HepG2 (cell line): ENCODE measurements around the gene ZNF574. TPM values are rescaled to one million over a fixed set of nuclear protein-coding genes. Genes with fewer than 3 reads are reported as not detected.

Experiments used
- ATRX ChIP-seq: sonication (generic); formaldehyde crosslinking; IDR thresholded peaks from 2 replicates; pipeline ENCODE4 v1.4.0; 2020; ENCODE audit warnings: missing genetic modification reagents, borderline replicate concordance
- FOXO4 ChIP-seq: sonication (generic); formaldehyde crosslinking; conservative IDR thresholded peaks from 2 replicates; pipeline ENCODE4 v1.8.1; 2023; ENCODE audit warnings: missing genetic modification reagents
- HOXD1 ChIP-seq: sonication (generic); formaldehyde crosslinking; IDR thresholded peaks from 2 replicates; pipeline ENCODE4 v1.5.0; 2020; ENCODE audit warnings: missing genetic modification reagents
- LBX2 ChIP-seq: sonication (generic); formaldehyde crosslinking; IDR thresholded peaks from 2 replicates; pipeline ENCODE4 v1.5.0; 2020; ENCODE audit warnings: missing genetic modification reagents, mild to moderate bottlenecking, borderline replicate concordance
- MAFK ChIP-seq, 2 experiments: IDR thresholded peaks in 1 of 2; conservative IDR thresholded peaks in 1 of 2; 2 replicates each; pipeline ENCODE4 v1.6.1; 2011; ENCODE audit warnings: improper control_type of control experiment in 2 of 2, low read length in 2 of 2
- MXI1 ChIP-seq: IDR thresholded peaks from 3 replicates; pipeline ENCODE4 v1.6.1; 2012; ENCODE audit warnings: low read depth, low read length, inconsistent platforms, borderline replicate concordance
- NR2F1 ChIP-seq, 2 experiments: fragments of 450-650 bp in 1 of 2; formaldehyde crosslinking in 1 of 2; IDR thresholded peaks; 2 replicates each; pipeline versions ENCODE4 v1.5.0 to v1.6.1; 2016 to 2020; ENCODE audit warnings: mild to moderate bottlenecking in 1 of 2, missing compliant biosample characterization in 1 of 2, missing genetic modification reagents in 1 of 2, moderate library complexity in 1 of 2
- RBM39 ChIP-seq: fragments of 200-400 bp; formaldehyde crosslinking; IDR thresholded peaks from one replicate; pipeline ENCODE4 v1.6.1; 2018; ENCODE audit warnings: antibody characterized with exemption, mild to moderate bottlenecking, low read depth, low read length; ENCODE audit not compliant: poor library complexity, severe bottlenecking
- ZBTB42 ChIP-seq: sonication (generic); formaldehyde crosslinking; IDR thresholded peaks from 2 replicates; pipeline ENCODE4 v1.5.0; 2020; ENCODE audit warnings: mild to moderate bottlenecking, missing genetic modification reagents
- ZNF333 ChIP-seq: sonication (generic); formaldehyde crosslinking; IDR thresholded peaks from 2 replicates; pipeline ENCODE4 v1.4.0; 2020; ENCODE audit warnings: mild to moderate bottlenecking, missing genetic modification reagents, borderline replicate concordance
- ZNF550 ChIP-seq: sonication (generic); formaldehyde crosslinking; IDR thresholded peaks from 2 replicates; pipeline ENCODE4 v1.4.0; 2020; ENCODE audit warnings: mild to moderate bottlenecking, missing genetic modification reagents, borderline replicate concordance
- ZNF576 ChIP-seq: sonication (generic); formaldehyde crosslinking; IDR thresholded peaks from 2 replicates; pipeline ENCODE4 v1.4.0; 2020; ENCODE audit warnings: mild to moderate bottlenecking, missing genetic modification reagents
- ZNF784 ChIP-seq: sonication (generic); formaldehyde crosslinking; IDR thresholded peaks from 2 replicates; pipeline ENCODE4 v1.5.1; 2020; ENCODE audit warnings: missing genetic modification reagents, mild to moderate bottlenecking, borderline replicate concordance
- ZNF788 ChIP-seq: sonication (generic); formaldehyde crosslinking; IDR thresholded peaks from 2 replicates; pipeline ENCODE4 v1.5.0; 2020; ENCODE audit warnings: mild to moderate bottlenecking, missing genetic modification reagents, borderline replicate concordance
- polyA plus RNA-seq, 8 experiments: library from polyadenylated mRNA; depleted of rRNA in 3 of 8; stranded (reverse) in 7 of 8; unstranded in 1 of 8; fragments of >200 nt; fragmentation: Illumina TruSeq in 4 of 8; extraction: Trizol in 4 of 8; gene quantifications; 2 replicates each; pipeline versions ENCODE4 v1.2.1 to v1.2.3, GENCODE V29; 2011 to 2016; ENCODE audit warnings: low read depth in 4 of 8, missing spikeins in 1 of 8, mixed read lengths in 1 of 8; ENCODE audit not compliant: insufficient read depth in 1 of 8
- total RNA-seq, 5 experiments: library from RNA; depleted of rRNA; stranded (reverse); fragments of >200 nt; fragmentation: Illumina TruSeq; extraction: Trizol; gene quantifications; 2 replicates each; pipeline ENCODE4 v1.2.3, GENCODE V29; 2016; ENCODE audit warnings: low read depth in 1 of 5

Gene ZNF574
- total and polyA plus RNA-seq, 2 of the 13 experiments (the other 11 are each of a cell fraction or from before 2014, with no cell fraction given), result 7.7 to 7.9 TPM

GRCh38 chr19:42076380-42076944 is 496 bp downstream of the ZNF574 start (continued):
- TF ChIP-seq ZBTB42 (no peak), ZNF333 (0 out of 2 replicates have a peak, but pooled peaks have one; percentile 29), LBX2 (no peak), ZNF784 (CRISPR knock-in tag) (no peak), MAFK (conservative IDR thresholded peaks at IDR 0.05 in 1 of 2, IDR thresholded peaks at IDR 0.05 in 1 of 2; ENCODE audit: low read length in 2 of 2) (no peak), ZNF788 (CRISPR knock-in tag) (no peak), MXI1 (no peak), RBM39 (no peak), HOXD1 (CRISPR knock-in tag) (no peak), NR2F1 (CRISPR knock-in tag; IDR thresholded peaks at IDR 0.05) (no peak), FOXO4 (CRISPR knock-in tag) (no peak), ATRX (CRISPR knock-in tag) (no peak), ZNF576 (no peak), ZNF550 (no peak)
